GM06990 (cell line): ENCODE results near the gene PRKG1.

Experiments used
- DNase-seq: peaks from one replicate; pipeline ENCODE4 v3.0.0-alpha.2; 2011; ENCODE audit not compliant: insufficient read length; ENCODE audit errors: extremely low read depth
- H3K27me3 ChIP-seq: replicated peaks from 2 replicates; pipeline ENCODE4 v1.6.0; 2011; ENCODE audit warnings: low read length; ENCODE audit not compliant: control insufficient read depth, insufficient read depth
- H3K36me3 ChIP-seq: 2 replicates; pipeline ENCODE4 v1.5.1; 2011; ENCODE audit warnings: low read length; ENCODE audit not compliant: control insufficient read depth, insufficient read depth
- H3K4me3 ChIP-seq: replicated peaks from 2 replicates; pipeline ENCODE4 v1.5.1; 2011; ENCODE audit warnings: low read depth, mild to moderate bottlenecking, control low read depth, low read length
- TF ChIP-seq, protein P1 (sequence below): IDR thresholded peaks from 2 replicates; pipeline ENCODE4 v1.5.1; 2011; ENCODE audit warnings: low read length, control low read depth, mild to moderate bottlenecking, inconsistent platforms; ENCODE audit not compliant: insufficient read depth, poor library complexity, severe bottlenecking

Gene PRKG1

DNA sequence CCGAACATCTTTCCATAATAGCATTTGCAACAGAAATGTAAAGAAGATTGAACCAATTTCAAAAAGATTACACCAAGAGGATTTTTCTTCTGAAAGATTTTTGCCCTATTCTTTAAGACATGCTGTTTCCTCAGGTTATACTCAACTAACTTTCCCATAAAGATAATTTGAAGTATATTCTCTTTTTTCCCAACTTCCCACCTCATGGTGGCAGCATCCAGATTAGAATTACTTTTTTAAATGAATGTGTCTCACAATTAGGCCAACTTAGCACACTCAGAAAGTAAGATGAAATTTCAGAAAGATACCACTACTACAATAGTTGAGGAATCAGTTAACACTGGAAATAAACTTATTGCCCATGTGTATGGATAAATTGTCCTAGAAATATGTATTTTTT lies 803.3 kb downstream of the PRKG1 start:
- no peaks in the 10 kb centered on the region for H3K36me3 ChIP-seq
- TF ChIP-seq, protein P1, sequence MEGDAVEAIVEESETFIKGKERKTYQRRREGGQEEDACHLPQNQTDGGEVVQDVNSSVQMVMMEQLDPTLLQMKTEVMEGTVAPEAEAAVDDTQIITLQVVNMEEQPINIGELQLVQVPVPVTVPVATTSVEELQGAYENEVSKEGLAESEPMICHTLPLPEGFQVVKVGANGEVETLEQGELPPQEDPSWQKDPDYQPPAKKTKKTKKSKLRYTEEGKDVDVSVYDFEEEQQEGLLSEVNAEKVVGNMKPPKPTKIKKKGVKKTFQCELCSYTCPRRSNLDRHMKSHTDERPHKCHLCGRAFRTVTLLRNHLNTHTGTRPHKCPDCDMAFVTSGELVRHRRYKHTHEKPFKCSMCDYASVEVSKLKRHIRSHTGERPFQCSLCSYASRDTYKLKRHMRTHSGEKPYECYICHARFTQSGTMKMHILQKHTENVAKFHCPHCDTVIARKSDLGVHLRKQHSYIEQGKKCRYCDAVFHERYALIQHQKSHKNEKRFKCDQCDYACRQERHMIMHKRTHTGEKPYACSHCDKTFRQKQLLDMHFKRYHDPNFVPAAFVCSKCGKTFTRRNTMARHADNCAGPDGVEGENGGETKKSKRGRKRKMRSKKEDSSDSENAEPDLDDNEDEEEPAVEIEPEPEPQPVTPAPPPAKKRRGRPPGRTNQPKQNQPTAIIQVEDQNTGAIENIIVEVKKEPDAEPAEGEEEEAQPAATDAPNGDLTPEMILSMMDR, result no peak
- no peak for DNase-seq

DNA sequence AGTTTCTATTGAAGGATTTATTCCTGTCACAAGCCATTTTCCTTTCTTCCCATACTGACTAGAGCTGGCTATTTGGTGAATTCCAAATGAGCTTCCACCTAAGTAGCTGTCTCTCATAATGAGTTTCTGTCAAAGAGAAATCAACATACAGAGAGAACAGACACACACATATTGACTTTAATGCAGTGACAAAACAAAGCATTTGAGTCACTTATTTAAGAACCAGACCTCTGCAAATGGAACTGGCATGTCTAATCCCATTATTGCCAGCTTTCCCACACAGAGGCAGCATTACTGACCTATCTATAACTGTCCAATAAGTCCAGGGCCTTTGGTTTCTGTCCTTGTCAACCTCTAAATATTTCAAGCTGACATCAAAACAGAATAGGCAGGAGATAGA lies 804.4 kb downstream of the PRKG1 start:
- Histone ChIP-seq H3K36me3 (no peaks in the 10 kb centered on the region), H3K27me3 (no peaks in the 10 kb centered on the region), H3K4me3 (no peak overlapping the region)
- no peak for DNase-seq
- TF ChIP-seq, protein P1, result no peak

More for the DNA sequence above, 803.3 kb downstream of the PRKG1 start:
- Histone ChIP-seq H3K27me3 (no peaks in the 10 kb centered on the region), H3K4me3 (no peak overlapping the region)

DNA sequence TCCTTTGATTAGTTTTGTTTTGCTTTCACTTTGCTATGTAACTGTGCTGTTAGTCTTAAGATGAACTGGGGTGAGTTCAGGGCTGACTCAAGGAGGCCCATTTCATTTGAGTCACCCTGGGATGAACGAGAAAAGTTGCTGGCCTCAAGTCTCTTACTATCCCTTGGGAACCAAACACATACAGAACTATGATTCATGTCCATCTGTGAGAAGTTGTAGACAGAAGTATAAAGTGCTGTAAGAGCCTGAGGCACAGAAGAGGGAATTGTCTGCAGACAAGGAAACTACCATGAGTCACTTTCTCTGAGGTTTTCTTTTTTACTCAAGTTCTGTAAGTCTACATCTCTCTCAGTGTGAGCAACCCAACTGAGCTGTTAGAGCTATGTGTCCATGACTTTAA lies 805.0 kb downstream of the PRKG1 start:
- Histone ChIP-seq H3K36me3 (no peaks in the 10 kb centered on the region), H3K4me3 (no peak overlapping the region), H3K27me3 (no peaks in the 10 kb centered on the region)
- no peak for DNase-seq
- TF ChIP-seq, protein P1, result no peak

DNA sequence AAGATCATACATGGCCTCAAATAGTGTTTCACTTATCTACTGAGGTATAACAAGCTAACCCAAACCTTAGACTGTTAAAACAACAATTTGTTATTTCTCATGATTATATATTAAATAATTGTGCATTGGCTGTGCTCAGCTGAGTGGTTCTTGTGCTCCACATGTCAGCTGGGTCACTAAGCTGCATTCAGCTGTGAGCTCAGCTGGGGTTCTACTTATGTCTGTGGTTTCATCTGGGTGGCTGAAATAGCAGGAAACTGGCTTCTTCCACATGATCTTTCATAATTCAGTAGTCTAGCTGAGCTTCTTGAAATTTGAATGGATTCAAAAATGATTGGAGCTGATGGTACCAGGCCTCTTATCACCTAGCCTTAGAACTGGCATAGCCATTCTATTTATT lies 806.9 kb downstream of the PRKG1 start:
- Histone ChIP-seq H3K4me3 (no peak overlapping the region), H3K27me3 (no peaks in the 10 kb centered on the region), H3K36me3 (no peaks in the 10 kb centered on the region)
- TF ChIP-seq, protein P1, result no peak
- no peak for DNase-seq

DNA sequence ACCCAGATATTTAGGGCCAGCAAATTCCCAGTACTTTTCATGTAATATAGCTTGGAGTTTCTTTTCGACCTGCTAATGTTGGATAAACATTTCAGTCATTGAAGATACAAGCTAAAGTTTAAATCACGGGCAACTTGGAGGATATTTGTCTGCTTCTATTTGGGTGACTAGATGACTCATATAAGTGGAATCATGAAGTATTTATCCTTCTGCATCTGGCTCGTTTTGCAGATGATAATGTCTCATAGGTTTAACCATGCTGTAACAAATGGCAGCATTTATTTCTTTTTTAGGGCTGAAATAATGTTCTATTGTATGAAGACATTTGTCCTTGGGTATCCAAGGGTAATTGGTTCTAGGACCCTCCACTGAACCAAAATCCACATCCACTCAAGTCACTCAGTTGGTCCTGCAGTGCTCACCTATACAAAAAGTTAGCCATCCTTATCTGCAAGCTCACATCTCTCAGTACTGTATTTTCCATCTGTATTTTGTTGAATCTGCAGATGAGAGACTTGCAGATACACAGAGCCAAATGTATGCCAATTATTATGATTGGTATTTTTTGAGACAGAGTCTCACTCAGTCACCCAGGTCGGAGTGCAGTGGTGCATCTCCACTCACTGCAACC lies 812.3 kb downstream of the PRKG1 start:
- H3K27me3 ChIP-seq, result no peaks in the 10 kb centered on the region
- H3K4me3 ChIP-seq, result no peak overlapping the region
- H3K36me3 ChIP-seq, result no peaks in the 10 kb centered on the region
- TF ChIP-seq, protein P1, result no peak
- DNase-seq, result no peak

DNA sequence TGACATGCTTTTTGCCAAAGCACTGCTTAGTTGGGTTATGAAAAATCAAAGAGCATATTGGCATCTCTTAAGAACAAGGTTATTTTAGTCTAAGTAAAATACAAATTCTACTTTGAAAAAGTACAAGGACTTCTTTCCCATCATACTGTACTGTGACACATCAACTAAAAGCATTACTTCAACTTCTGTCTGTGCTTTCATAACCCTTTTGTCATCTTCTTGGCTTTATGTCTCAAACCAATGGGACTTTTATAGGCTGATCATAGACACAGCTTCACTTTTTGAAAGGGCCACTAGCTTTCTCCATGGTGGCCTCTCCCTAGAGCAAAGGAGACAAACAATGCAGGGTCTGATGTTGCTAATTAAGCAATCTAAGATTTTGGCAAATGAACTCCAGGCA lies 814.0 kb downstream of the PRKG1 start:
- Histone ChIP-seq H3K36me3 (no peaks in the 10 kb centered on the region), H3K27me3 (no peaks in the 10 kb centered on the region), H3K4me3 (no peak overlapping the region)
- DNase-seq, result no peak
- TF ChIP-seq, protein P1, result no peak
